HEK293T (cell line): ENCODE data around the gene KCTD12.

ENCODE experiments used
- CTCF ChIA-PET: fragments of 350-600 bp; formaldehyde crosslinking; extraction: SDS; loops from one replicate; lab custom pipeline; 2021; ENCODE audit warnings: antibody characterized with exemption, inconsistent platforms; lab: Yijun Ruan, JAX
- POLR2A ChIA-PET: fragments of 350-600 bp; formaldehyde crosslinking; extraction: SDS; loops from one replicate; lab custom pipeline; 2020; ENCODE audit warnings: antibody characterized with exemption, inconsistent platforms; lab: Yijun Ruan, JAX
- DNase-seq: peaks from one replicate; pipeline ENCODE4 v3.0.0; 2012; ENCODE audit warnings: mixed read lengths; ENCODE audit errors: extremely low spot score
- ARNT ChIP-seq: fragments of 450-650 bp; IDR thresholded peaks from 2 replicates; pipeline ENCODE4 v1.6.1; 2017; ENCODE audit warnings: mild to moderate bottlenecking
- BHLHE40 ChIP-seq: fragments of 450-650 bp; IDR thresholded peaks from 2 replicates; pipeline ENCODE4 v1.6.1; 2016; ENCODE audit warnings: mild to moderate bottlenecking, moderate library complexity, borderline replicate concordance
- CTBP1 ChIP-seq: fragments of 450-650 bp; IDR thresholded peaks from 2 replicates; pipeline ENCODE4 v1.6.1; 2016; ENCODE audit warnings: borderline replicate concordance
- ELF4 ChIP-seq: fragments of 450-650 bp; IDR thresholded peaks from 2 replicates; pipeline ENCODE4 v1.6.1; 2017; ENCODE audit warnings: antibody characterized with exemption
- FOXA1 ChIP-seq: fragments of 450-650 bp; IDR thresholded peaks from 2 replicates; pipeline ENCODE4 v1.6.1; 2016; ENCODE audit warnings: mild to moderate bottlenecking
- FOXK2 ChIP-seq: fragments of 450-650 bp; IDR thresholded peaks from 2 replicates; pipeline ENCODE4 v1.6.1; 2016; ENCODE audit warnings: mild to moderate bottlenecking
- FOXM1 ChIP-seq: fragments of 450-650 bp; IDR thresholded peaks from 2 replicates; pipeline ENCODE4 v1.6.1; 2017; ENCODE audit warnings: mild to moderate bottlenecking, borderline replicate concordance
- HDGF ChIP-seq: fragments of 450-650 bp; IDR thresholded peaks from 2 replicates; pipeline ENCODE4 v1.6.1; 2017; ENCODE audit warnings: antibody characterized with exemption, borderline replicate concordance
- L3MBTL2 ChIP-seq: fragments of 450-650 bp; conservative IDR thresholded peaks from 2 replicates; pipeline ENCODE4 v1.6.1; 2016; ENCODE audit warnings: mild to moderate bottlenecking
- LEF1 ChIP-seq: fragments of 450-650 bp; IDR thresholded peaks from 2 replicates; pipeline ENCODE4 v1.6.1; 2017; ENCODE audit warnings: mild to moderate bottlenecking, borderline replicate concordance
- NFRKB ChIP-seq: fragments of 450-650 bp; IDR thresholded peaks from 2 replicates; pipeline ENCODE4 v1.6.1; 2016; ENCODE audit warnings: mild to moderate bottlenecking, moderate library complexity
- PKNOX1 ChIP-seq: fragments of 450-650 bp; IDR thresholded peaks from 2 replicates; pipeline ENCODE4 v1.6.1; 2016
- SP1 ChIP-seq: fragments of 450-650 bp; IDR thresholded peaks from 2 replicates; pipeline ENCODE4 v1.6.1; 2017
- SUZ12 ChIP-seq: fragments of 450-650 bp; IDR thresholded peaks from 2 replicates; pipeline ENCODE4 v1.6.1; 2016; ENCODE audit warnings: mild to moderate bottlenecking
- TARDBP ChIP-seq: fragments of 450-650 bp; IDR thresholded peaks from 2 replicates; pipeline ENCODE4 v1.6.1; 2016
- ZNF384 ChIP-seq: fragments of 450-650 bp; IDR thresholded peaks from 2 replicates; pipeline ENCODE4 v1.6.1; 2016

The KCTD12 gene

GRCh38 chr13:76884907-76885202 lies 1.4 kb downstream of the KCTD12 start:
- POLR2A ChIA-PET = interaction anchor here (0.6 to 3.0 kb wide), 14 partner anchors 10 to 531 kb away, joined by 3 to 20 read pairs (median 4); partner anchors contain the start of genes CLN5 and FBXL3
- CTCF ChIA-PET = interaction anchor here (0.5 to 3.4 kb wide), 24 partner anchors 9 to 1189 kb away, joined by 3 to 20 read pairs (median 3); no protein-coding TSS in a partner anchor
- no peak for TF ChIP-seq LEF1
- TF ChIP-seq FOXA1 = no peak
- TF ChIP-seq CTBP1 = no peak
- no peak for TF ChIP-seq SUZ12
- TF ChIP-seq PKNOX1 = no peak
- TF ChIP-seq L3MBTL2 = no peak
- no peak for TF ChIP-seq ARNT
- no peak for TF ChIP-seq BHLHE40
- TF ChIP-seq ELF4 = no peak
- no peak for TF ChIP-seq NFRKB
- TF ChIP-seq SP1 = no peak
- no peak for TF ChIP-seq FOXM1
- no peak for TF ChIP-seq ZNF384
- no peak for TF ChIP-seq TARDBP
- no peak for TF ChIP-seq FOXK2
- TF ChIP-seq HDGF = no peak
- DNase-seq = no peak

GRCh38 chr13:76884186-76884906 lies 1.9 kb downstream of the KCTD12 start:
- POLR2A ChIA-PET = interaction anchor here (0.6 to 3.0 kb wide), 13 partner anchors 10 to 354 kb away, joined by 3 to 20 read pairs (median 4); partner anchors contain the start of genes CLN5 and FBXL3
- TF ChIP-seq LEF1 (no peak), FOXM1 (peak; percentile 40; the same call in 1 of the 2 replicates)
- DNase-seq = peak; percentile 82
- CTCF ChIA-PET = interaction anchor here (0.5 to 3.4 kb wide), 28 partner anchors 8 to 1349 kb away, joined by 3 to 20 read pairs (median 4); no protein-coding TSS in a partner anchor

GRCh38 chr13:76883236-76883635 lies 3.0 kb downstream of the KCTD12 start:
- ChIA-PET POLR2A (no interaction called here), CTCF (interaction anchor here (0.7 to 3.4 kb wide), 7 partner anchors 9 to 134 kb away, joined by 3 to 20 read pairs (median 3); no protein-coding TSS in a partner anchor)

GRCh38 chr13:76882431-76882830 lies 3.8 kb downstream of the KCTD12 start:
- TF ChIP-seq TARDBP (no peak), PKNOX1 (0 out of 2 replicates have a peak, but pooled peaks have one; percentile 12)
- DNase-seq = no peak
- CTCF ChIA-PET = interaction anchor here (1.4 to 2.5 kb wide), 2 partner anchors 21 to 98 kb away, joined by 3 to 9 read pairs; no protein-coding TSS in a partner anchor
- POLR2A ChIA-PET = no interaction called here

More at GRCh38 chr13:76883236-76883635, 3.0 kb downstream of the KCTD12 start:
- no peak for DNase-seq
- TF ChIP-seq HDGF (no peak), SP1 (no peak), CTBP1 (no peak), FOXM1 (no peak), FOXA1 (no peak), ZNF384 (no peak)

GRCh38 chr13:76879883-76880270 lies 6.3 kb downstream of the KCTD12 start:
- ChIA-PET POLR2A (interaction anchor here (1.0 kb wide), 1 partner anchor 112 kb away, joined by 3 read pairs; the partner anchor contains the start of gene CLN5), CTCF (interaction anchor here (0.6 kb wide), 1 partner anchor 12 kb away, joined by 6 read pairs; no protein-coding TSS in a partner anchor)
- no peak for DNase-seq
- TF ChIP-seq SUZ12 (no peak), SP1 (no peak), CTBP1 (no peak), FOXK2 (no peak), TARDBP (no peak), L3MBTL2 (no peak), FOXA1 (no peak), ARNT (no peak), ELF4 (no peak)

- ChIA-PET CTCF (interaction anchor here (0.6 to 0.7 kb wide), 2 partner anchors 12 to 361 kb away, joined by 4 to 6 read pairs; no protein-coding TSS in a partner anchor), POLR2A (interaction anchor here (1.0 kb wide), 1 partner anchor 112 kb away, joined by 3 read pairs; the partner anchor contains the start of gene CLN5)
- TF ChIP-seq ZNF384 (no peak), TARDBP (no peak), NFRKB (no peak), FOXK2 (no peak), ELF4 (no peak), CTBP1 (no peak), L3MBTL2 (no peak), LEF1 (no peak), SUZ12 (no peak), PKNOX1 (no peak), ARNT (no peak), FOXA1 (no peak), FOXM1 (no peak), SP1 (no peak)
- no peak for DNase-seq
These were observed 6.9 kb downstream of the KCTD12 start for GRCh38 chr13:76879203-76879882.
